Peyer's patch (tissue), 4 donors: Measurements from ENCODE around the gene TSEN54.

ENCODE experiments used
- POLR2A ChIP-seq, 2 donors: fragments of 450-650 bp; IDR thresholded peaks; one replicate each; pipeline ENCODE4 v1.5.1; 2017; ENCODE audit warnings: antibody characterized with exemption in 2 of 2, mild to moderate bottlenecking in 2 of 2, moderate library complexity in 2 of 2
- TF ChIP-seq, protein P1 (sequence below), 6 experiments: fragments of 450-650 bp in 4 of 6; fragments of 200-600 bp in 2 of 6; sonication (generic) in 1 of 6; IDR thresholded peaks; one replicate each; pipeline ENCODE4 v1.5.1; 2017 to 2019; ENCODE audit warnings: antibody characterized with exemption in 6 of 6, mild to moderate bottlenecking in 3 of 6, moderate library complexity in 1 of 6

DNA sequence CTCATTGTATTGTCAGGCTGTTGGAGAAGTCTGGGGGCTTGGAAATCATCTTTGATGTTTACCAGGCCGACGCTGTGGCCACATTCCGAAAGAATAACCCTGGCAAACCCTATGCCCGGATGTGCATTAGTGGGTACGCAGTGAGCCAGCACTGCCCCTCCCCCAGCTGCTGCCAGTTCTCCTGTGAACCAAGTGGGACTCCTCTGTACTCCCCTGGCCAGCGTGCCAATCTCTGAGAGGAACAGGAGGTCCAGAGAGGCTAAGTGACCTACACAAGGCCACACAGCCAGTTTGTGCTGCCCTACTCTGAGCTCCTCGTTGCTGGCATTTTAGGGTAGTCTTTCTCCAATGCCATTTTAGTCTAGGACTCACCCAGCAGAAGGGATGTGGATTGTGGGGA is 7.3 kb downstream of the TSEN54 start:
- TF ChIP-seq, protein P1, sequence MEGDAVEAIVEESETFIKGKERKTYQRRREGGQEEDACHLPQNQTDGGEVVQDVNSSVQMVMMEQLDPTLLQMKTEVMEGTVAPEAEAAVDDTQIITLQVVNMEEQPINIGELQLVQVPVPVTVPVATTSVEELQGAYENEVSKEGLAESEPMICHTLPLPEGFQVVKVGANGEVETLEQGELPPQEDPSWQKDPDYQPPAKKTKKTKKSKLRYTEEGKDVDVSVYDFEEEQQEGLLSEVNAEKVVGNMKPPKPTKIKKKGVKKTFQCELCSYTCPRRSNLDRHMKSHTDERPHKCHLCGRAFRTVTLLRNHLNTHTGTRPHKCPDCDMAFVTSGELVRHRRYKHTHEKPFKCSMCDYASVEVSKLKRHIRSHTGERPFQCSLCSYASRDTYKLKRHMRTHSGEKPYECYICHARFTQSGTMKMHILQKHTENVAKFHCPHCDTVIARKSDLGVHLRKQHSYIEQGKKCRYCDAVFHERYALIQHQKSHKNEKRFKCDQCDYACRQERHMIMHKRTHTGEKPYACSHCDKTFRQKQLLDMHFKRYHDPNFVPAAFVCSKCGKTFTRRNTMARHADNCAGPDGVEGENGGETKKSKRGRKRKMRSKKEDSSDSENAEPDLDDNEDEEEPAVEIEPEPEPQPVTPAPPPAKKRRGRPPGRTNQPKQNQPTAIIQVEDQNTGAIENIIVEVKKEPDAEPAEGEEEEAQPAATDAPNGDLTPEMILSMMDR (IDR thresholded peaks at IDR 0.05), result no peak
- no peak for TF ChIP-seq POLR2A (IDR thresholded peaks at IDR 0.05)
